Measurements from ENCODE around the gene ZBTB16.

The ZBTB16 gene

DNA sequence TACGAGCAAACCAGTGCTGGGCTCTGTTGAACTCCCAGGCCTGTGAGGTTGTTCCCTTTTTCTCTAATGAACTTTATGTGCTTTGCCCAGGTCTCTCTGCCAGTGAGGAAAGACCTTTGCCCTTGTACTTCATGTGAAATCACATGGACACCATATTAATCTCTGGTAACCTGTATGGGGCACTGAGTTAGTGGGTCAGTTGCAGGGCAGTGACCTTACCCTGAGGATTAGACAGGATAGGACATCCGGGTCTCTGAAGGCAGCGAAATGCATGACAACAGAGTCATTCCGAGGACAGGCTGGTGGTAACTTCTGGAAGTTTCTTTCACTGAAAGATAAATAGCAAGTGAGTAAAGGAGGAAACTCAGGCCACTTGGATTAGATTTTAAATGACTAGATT, 93.7 kb downstream of the ZBTB16 start:
- no peak for DNase-seq
- H3K27me3 ChIP-seq (ENCODE audit: insufficient read depth, low read depth, severe bottlenecking) = no peaks in the 10 kb centered on the region
- H3K36me3 ChIP-seq = no peaks in the 10 kb centered on the region
- no peaks in the 10 kb centered on the region for H3K9me3 ChIP-seq (ENCODE audit: severe bottlenecking)
- H3K27ac ChIP-seq = no peak overlapping the region
- TF ChIP-seq, protein P1, sequence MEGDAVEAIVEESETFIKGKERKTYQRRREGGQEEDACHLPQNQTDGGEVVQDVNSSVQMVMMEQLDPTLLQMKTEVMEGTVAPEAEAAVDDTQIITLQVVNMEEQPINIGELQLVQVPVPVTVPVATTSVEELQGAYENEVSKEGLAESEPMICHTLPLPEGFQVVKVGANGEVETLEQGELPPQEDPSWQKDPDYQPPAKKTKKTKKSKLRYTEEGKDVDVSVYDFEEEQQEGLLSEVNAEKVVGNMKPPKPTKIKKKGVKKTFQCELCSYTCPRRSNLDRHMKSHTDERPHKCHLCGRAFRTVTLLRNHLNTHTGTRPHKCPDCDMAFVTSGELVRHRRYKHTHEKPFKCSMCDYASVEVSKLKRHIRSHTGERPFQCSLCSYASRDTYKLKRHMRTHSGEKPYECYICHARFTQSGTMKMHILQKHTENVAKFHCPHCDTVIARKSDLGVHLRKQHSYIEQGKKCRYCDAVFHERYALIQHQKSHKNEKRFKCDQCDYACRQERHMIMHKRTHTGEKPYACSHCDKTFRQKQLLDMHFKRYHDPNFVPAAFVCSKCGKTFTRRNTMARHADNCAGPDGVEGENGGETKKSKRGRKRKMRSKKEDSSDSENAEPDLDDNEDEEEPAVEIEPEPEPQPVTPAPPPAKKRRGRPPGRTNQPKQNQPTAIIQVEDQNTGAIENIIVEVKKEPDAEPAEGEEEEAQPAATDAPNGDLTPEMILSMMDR (IDR thresholded peaks at IDR 0.05; ENCODE audit: low read depth, low read length) = no peak
- no peak overlapping the region for H3K4me3 ChIP-seq (ENCODE audit: low read depth, low read length)

- no peaks in the 10 kb centered on the region for H3K36me3 ChIP-seq
- no peaks in the 10 kb centered on the region for H3K9me3 ChIP-seq (ENCODE audit: severe bottlenecking)
- no peaks in the 10 kb centered on the region for H3K27me3 ChIP-seq (ENCODE audit: insufficient read depth, low read depth, severe bottlenecking)
- H3K27ac ChIP-seq = no peak overlapping the region
- no peak overlapping the region for H3K4me3 ChIP-seq (ENCODE audit: low read depth, low read length)
- TF ChIP-seq, protein P1 (IDR thresholded peaks at IDR 0.05; ENCODE audit: low read depth, low read length) = no peak
- DNase-seq = no peak
Measured at GRCh38 chr11:114154271-114155047, 94.9 kb downstream of the ZBTB16 start.

DNA sequence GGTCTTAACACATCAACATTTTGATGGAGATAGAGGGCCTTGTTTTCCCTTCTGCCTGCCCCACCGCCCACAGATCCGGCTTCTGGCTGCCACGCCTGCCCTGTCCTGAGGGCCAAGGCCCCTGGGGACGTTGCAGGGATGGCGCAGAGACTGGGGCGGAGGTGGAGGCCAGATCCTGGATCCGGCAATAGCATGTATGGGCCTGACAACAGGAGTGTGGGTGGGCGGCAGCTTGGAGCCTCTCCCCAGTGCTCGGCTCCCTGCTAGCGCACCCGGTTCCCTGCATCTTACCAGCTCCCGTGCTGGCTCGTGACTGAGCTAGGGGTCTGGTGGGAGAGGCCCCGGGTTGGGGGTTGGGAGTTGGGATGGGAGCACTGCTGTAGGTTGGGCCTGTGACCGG, 95.6 kb downstream of the ZBTB16 start:
- no peak for DNase-seq
- Histone ChIP-seq H3K27me3 (ENCODE audit: insufficient read depth, low read depth, severe bottlenecking) (no peaks in the 10 kb centered on the region), H3K9me3 (ENCODE audit: severe bottlenecking) (no peaks in the 10 kb centered on the region), H3K4me3 (ENCODE audit: low read depth, low read length) (no peak overlapping the region), H3K36me3 (no peaks in the 10 kb centered on the region), H3K27ac (no peak overlapping the region)
- TF ChIP-seq, protein P1 (IDR thresholded peaks at IDR 0.05; ENCODE audit: low read depth, low read length) = no peak

DNA sequence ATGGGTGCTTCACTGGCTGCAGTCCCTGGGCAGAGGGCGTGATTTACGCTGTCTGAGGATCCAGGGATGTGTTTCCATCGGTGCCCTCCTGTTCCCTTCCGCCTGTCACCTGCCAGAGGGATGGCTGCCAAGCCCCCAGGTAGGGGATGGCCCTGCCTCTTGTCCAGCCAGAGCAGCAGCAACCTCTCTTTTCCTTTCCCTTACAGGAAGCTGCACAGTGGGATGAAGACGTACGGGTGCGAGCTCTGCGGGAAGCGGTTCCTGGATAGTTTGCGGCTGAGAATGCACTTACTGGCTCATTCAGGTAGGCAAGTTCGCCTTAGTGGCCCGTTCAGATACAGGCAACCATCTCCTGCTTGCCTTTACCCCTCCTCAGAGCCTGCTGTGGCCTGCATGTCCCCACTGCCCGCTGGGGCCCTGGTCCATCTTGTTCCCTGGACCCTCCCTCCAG, 96.6 kb downstream of the ZBTB16 start:
- no peak overlapping the region for H3K4me3 ChIP-seq (ENCODE audit: low read depth, low read length)
- no peaks in the 10 kb centered on the region for H3K36me3 ChIP-seq
- no peak for DNase-seq
- no peaks in the 10 kb centered on the region for H3K27me3 ChIP-seq (ENCODE audit: insufficient read depth, low read depth, severe bottlenecking)
- no peaks in the 10 kb centered on the region for H3K9me3 ChIP-seq (ENCODE audit: severe bottlenecking)
- TF ChIP-seq, protein P1 (IDR thresholded peaks at IDR 0.05; ENCODE audit: low read depth, low read length) = no peak
- H3K27ac ChIP-seq = no peak overlapping the region

- Histone ChIP-seq H3K9me3 (ENCODE audit: severe bottlenecking) (no peaks in the 10 kb centered on the region), H3K27me3 (ENCODE audit: insufficient read depth, low read depth, severe bottlenecking) (no peaks in the 10 kb centered on the region), H3K27ac (no peak overlapping the region), H3K36me3 (no peaks in the 10 kb centered on the region), H3K4me3 (ENCODE audit: low read depth, low read length) (no peak overlapping the region)
- DNase-seq = no peak
- TF ChIP-seq, protein P1 (IDR thresholded peaks at IDR 0.05; ENCODE audit: low read depth, low read length) = no peak
Measured at GRCh38 chr11:114156782-114157181, 97.3 kb downstream of the ZBTB16 start.

Data from WERI-Rb-1 (cell line).